ENCODE data around the gene TRIM7.
A peak's percentile ranks its signal among the peaks of the same experiment; 100 is the strongest.

Gene TRIM7

GRCh38 chr5:181204826-181205760 lies at the start of gene TRIM7:
Gene TRIM7 (minus strand): TSS chr5:181205196. CDS start chr5:181205110, 86 bp downstream.
- DNase-seq (ENCODE audit: low read depth in 2 of 2): no peak

- DNase-seq (ENCODE audit: low read depth in 2 of 2): no peak
These were observed 43.3 kb upstream of the TRIM7 start for GRCh38 chr5:181248277-181248676.

GRCh38 chr5:181246276-181247049 lies 41.5 kb upstream of the TRIM7 start:
- peak; percentile 66 to 77 for DNase-seq (ENCODE audit: low read depth in 2 of 2)

GRCh38 chr5:181245427-181246275 lies 40.7 kb upstream of the TRIM7 start:
- DNase-seq (ENCODE audit: low read depth in 2 of 2): no peak

- peak; percentile 82 to 87 for DNase-seq (ENCODE audit: low read depth in 2 of 2)
These were observed 38.8 kb upstream of the TRIM7 start, which contains the start of gene RACK1 for GRCh38 chr5:181243564-181244343. Gene RACK1 (minus strand): TSS chr5:181243906. CDS start chr5:181243800, 106 bp downstream.

GRCh38 chr5:181243018-181243563 lies 38.1 kb upstream of the TRIM7 start:
- no peak for DNase-seq (ENCODE audit: low read depth in 2 of 2)

GRCh38 chr5:181242031-181242451 lies 37.0 kb upstream of the TRIM7 start:
- no peak for DNase-seq (ENCODE audit: low read depth in 2 of 2)

- peak; percentile 54 to 59 for DNase-seq (ENCODE audit: low read depth in 2 of 2)
These were observed 36.5 kb upstream of the TRIM7 start for GRCh38 chr5:181241393-181241975.

- DNase-seq (ENCODE audit: low read depth in 2 of 2): no peak
These were observed 34.2 kb upstream of the TRIM7 start for GRCh38 chr5:181239062-181239663.

- no peak for DNase-seq (ENCODE audit: low read depth in 2 of 2)
These were observed 32.9 kb upstream of the TRIM7 start for GRCh38 chr5:181237729-181238385.

- no peak for DNase-seq (ENCODE audit: low read depth in 2 of 2)
These were observed 32.1 kb upstream of the TRIM7 start for GRCh38 chr5:181236954-181237641.

- no peak for DNase-seq (ENCODE audit: low read depth in 2 of 2)
These were observed 31.5 kb upstream of the TRIM7 start for GRCh38 chr5:181236471-181236870.

- no peak for DNase-seq (ENCODE audit: low read depth in 2 of 2)
These were observed 30.8 kb upstream of the TRIM7 start for GRCh38 chr5:181235689-181236366.

GRCh38 chr5:181235323-181235688 lies 30.3 kb upstream of the TRIM7 start:
- no peak for DNase-seq (ENCODE audit: low read depth in 2 of 2)

GRCh38 chr5:181234455-181235306 lies 29.7 kb upstream of the TRIM7 start:
- no peak for DNase-seq (ENCODE audit: low read depth in 2 of 2)

GRCh38 chr5:181233801-181234454 lies 28.9 kb upstream of the TRIM7 start:
- DNase-seq (ENCODE audit: low read depth in 2 of 2): no peak

Data from stimulated activated CD4-positive, alpha-beta T cell treated with anti-CD3 and anti-CD28 coated beads, Interleukin-15, amount 100 ng/mL, for 48 hours (primary cell).